ENCODE data around the gene ANKRD65. TPM values are rescaled to one million over a fixed set of nuclear protein-coding genes. Genes with fewer than 3 reads are reported as not detected.

The ANKRD65 gene
- total RNA-seq, 1 experiment from 2014 or later, result 14.7 TPM

GRCh38 chr1:1407636-1408318 is 13.3 kb downstream of the ANKRD65 start:
- CTCF ChIA-PET, result no interaction called here
- peak overlapping the region; percentile 44 for H3K27ac ChIP-seq
- H3K9me3 ChIP-seq (ENCODE audit: insufficient read depth, low read depth), result no peaks in the 10 kb centered on the region
- H2AFZ ChIP-seq, result peak overlapping the region; percentile 85
- H3K36me3 ChIP-seq (ENCODE audit: low read depth), result peaks cover 13% of the 10 kb centered on the region; the same call in 1 of the 2 replicates
- peak overlapping the region; percentile 88 for H3K4me2 ChIP-seq
- intact Hi-C loops (cut with micrococcal nuclease; ENCODE audit: unreplicated experiment), result loop anchor here (2.0 kb wide), 2 partner anchors 25 to 33 kb away; no protein-coding TSS in a partner anchor
- H3K9me2 ChIP-seq (ENCODE audit: insufficient read depth), result no peaks in the 10 kb centered on the region
- no TSS peak for BruUV-seq (replicated peaks)
- H3K4me1 ChIP-seq (replicated peaks; ENCODE audit: insufficient read depth), result peaks cover 19% of the 10 kb centered on the region
- no peaks in the 10 kb centered on the region for H3K27me3 ChIP-seq (ENCODE audit: insufficient read depth, low read depth)
- H3K79me2 ChIP-seq (ENCODE audit: low read depth), result peaks cover 50% of the 10 kb centered on the region
- peak overlapping the region; percentile 80 for H3K4me3 ChIP-seq
- peaks cover 8% of the 10 kb centered on the region for H4K20me1 ChIP-seq (ENCODE audit: insufficient read depth)
- DNase-seq, result peak in 1 of 2 experiments; percentile 47
- POLR2A ChIA-PET (ENCODE audit: unreplicated experiment), result interaction anchor here (0.5 to 0.6 kb wide), 2 partner anchors 13 to 23 kb away, joined by 5 to 6 read pairs; no protein-coding TSS in a partner anchor
- no peak for TF ChIP-seq EZH2 (IDR thresholded peaks at IDR 0.05; ENCODE audit: low read depth)
- TF ChIP-seq, protein P1, sequence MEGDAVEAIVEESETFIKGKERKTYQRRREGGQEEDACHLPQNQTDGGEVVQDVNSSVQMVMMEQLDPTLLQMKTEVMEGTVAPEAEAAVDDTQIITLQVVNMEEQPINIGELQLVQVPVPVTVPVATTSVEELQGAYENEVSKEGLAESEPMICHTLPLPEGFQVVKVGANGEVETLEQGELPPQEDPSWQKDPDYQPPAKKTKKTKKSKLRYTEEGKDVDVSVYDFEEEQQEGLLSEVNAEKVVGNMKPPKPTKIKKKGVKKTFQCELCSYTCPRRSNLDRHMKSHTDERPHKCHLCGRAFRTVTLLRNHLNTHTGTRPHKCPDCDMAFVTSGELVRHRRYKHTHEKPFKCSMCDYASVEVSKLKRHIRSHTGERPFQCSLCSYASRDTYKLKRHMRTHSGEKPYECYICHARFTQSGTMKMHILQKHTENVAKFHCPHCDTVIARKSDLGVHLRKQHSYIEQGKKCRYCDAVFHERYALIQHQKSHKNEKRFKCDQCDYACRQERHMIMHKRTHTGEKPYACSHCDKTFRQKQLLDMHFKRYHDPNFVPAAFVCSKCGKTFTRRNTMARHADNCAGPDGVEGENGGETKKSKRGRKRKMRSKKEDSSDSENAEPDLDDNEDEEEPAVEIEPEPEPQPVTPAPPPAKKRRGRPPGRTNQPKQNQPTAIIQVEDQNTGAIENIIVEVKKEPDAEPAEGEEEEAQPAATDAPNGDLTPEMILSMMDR (conservative IDR thresholded peaks at IDR 0.05), result no peak; the same call in 1 of the 2 replicates
- H3F3A ChIP-seq (ENCODE audit: insufficient read depth, low read depth), result peaks cover 41% of the 10 kb centered on the region

GRCh38 chr1:1406821-1407635 is 14.0 kb downstream of the ANKRD65 start, which contains the start of gene MRPL20:
Gene MRPL20 (minus strand): TSS chr1:1407293. CDS start chr1:1407217, 76 bp downstream.
- Histone ChIP-seq H3K36me3 (ENCODE audit: low read depth) (peaks cover 16% of the 10 kb centered on the region; the same call in 1 of the 2 replicates), H3K4me1 (replicated peaks; ENCODE audit: insufficient read depth) (peaks cover 19% of the 10 kb centered on the region), H3K4me3 (peak within 1 kb of the TSS; percentile 80), H2AFZ (peak within 1 kb of the TSS; percentile 85), H3K27ac (peak within 1 kb of the TSS; percentile 44), H3K79me2 (ENCODE audit: low read depth) (peaks cover 52% of the 10 kb centered on the region), H3K9me3 (ENCODE audit: insufficient read depth, low read depth) (no peaks in the 10 kb centered on the region), H4K20me1 (ENCODE audit: insufficient read depth) (peaks cover 8% of the 10 kb centered on the region), H3K9me2 (ENCODE audit: insufficient read depth) (no peaks in the 10 kb centered on the region), H3K4me2 (peak within 1 kb of the TSS; percentile 88), H3F3A (ENCODE audit: insufficient read depth, low read depth) (peaks cover 45% of the 10 kb centered on the region), H3K27me3 (ENCODE audit: insufficient read depth, low read depth) (no peaks in the 10 kb centered on the region)
- intact Hi-C loops (cut with micrococcal nuclease; ENCODE audit: unreplicated experiment), result loop anchor here (2.0 kb wide), 2 partner anchors 26 to 34 kb away; no protein-coding TSS in a partner anchor
- DNase-seq, result peak; percentile 78 to 85
- no TSS peak for BruUV-seq (replicated peaks)
- ChIA-PET POLR2A (ENCODE audit: unreplicated experiment) (no interaction called here), CTCF (no interaction called here)
- TF ChIP-seq, protein P1 (conservative IDR thresholded peaks at IDR 0.05), result no peak
- no peak for TF ChIP-seq EZH2 (IDR thresholded peaks at IDR 0.05; ENCODE audit: low read depth)

DNA sequence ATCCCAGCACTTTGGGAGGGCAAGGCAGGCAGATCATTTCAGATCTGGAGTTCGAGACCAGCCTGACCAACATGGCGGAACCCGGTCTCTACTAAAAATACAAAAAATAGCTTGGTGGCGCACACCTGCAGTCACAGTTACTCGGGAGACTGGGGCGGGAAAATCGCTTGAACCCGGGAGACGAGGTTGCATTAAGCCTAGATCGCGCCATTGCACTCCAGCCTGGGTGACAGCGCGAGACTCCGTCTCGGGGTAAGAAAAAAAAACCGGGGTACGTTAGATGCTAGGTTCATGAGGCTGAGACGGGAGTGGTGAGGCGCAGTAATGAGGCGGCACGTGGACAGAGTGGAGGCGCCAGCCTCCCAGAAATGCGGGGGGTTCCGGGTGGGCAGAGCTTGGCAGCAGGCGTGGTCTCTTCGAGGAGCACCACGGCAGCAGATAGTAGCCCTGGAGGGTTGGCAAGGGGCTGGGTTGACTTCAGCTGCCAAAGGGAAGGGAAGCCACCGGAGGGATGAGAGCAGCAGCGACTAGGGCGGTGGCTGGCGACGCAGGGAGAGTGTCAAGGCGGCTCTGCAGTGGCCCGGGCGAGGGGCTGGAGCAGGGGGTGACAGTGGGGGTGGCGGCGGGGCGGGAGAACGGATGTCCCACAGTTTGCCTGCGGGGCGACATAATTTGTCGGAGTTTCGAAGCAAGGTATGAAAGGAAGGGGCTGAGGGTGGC is 14.8 kb downstream of the ANKRD65 start:
- Histone ChIP-seq H3K36me3 (ENCODE audit: low read depth) (peaks cover 20% of the 10 kb centered on the region; the same call in 1 of the 2 replicates), H3K4me1 (replicated peaks; ENCODE audit: insufficient read depth) (peaks cover 19% of the 10 kb centered on the region), H3K4me3 (peak overlapping the region; percentile 80), H3K4me2 (peak overlapping the region; percentile 88), H3K9me3 (ENCODE audit: insufficient read depth, low read depth) (no peaks in the 10 kb centered on the region), H3K27ac (peak overlapping the region; percentile 44; the same call in 1 of the 2 replicates), H3K79me2 (ENCODE audit: low read depth) (peaks cover 59% of the 10 kb centered on the region), H3K27me3 (ENCODE audit: insufficient read depth, low read depth) (no peaks in the 10 kb centered on the region), H3F3A (ENCODE audit: insufficient read depth, low read depth) (peaks cover 52% of the 10 kb centered on the region), H4K20me1 (ENCODE audit: insufficient read depth) (peaks cover 8% of the 10 kb centered on the region), H2AFZ (0 out of 2 replicates have a peak overlapping the region, but pooled peaks have one; percentile 85), H3K9me2 (ENCODE audit: insufficient read depth) (no peaks in the 10 kb centered on the region)
- BruUV-seq (replicated peaks), result no TSS peak
- CTCF ChIA-PET, result no interaction called here
- no peak for DNase-seq
- intact Hi-C loops (cut with micrococcal nuclease; ENCODE audit: unreplicated experiment), result loop anchor here (2.0 kb wide), 2 partner anchors 27 to 35 kb away; no protein-coding TSS in a partner anchor
- TF ChIP-seq EZH2 (IDR thresholded peaks at IDR 0.05; ENCODE audit: low read depth), result no peak
- TF ChIP-seq, protein P1 (conservative IDR thresholded peaks at IDR 0.05), result no peak
- POLR2A ChIA-PET (ENCODE audit: unreplicated experiment), result no interaction called here

Measured in PC-9 (cell line).